Bronchial epithelial cell (primary cell): ENCODE results near the gene STK38L. TPM values are rescaled to one million over a fixed set of nuclear protein-coding genes. Genes with fewer than 3 reads are reported as not detected.
A peak's percentile ranks its signal among the peaks of the same experiment; 100 is the strongest.

Source experiments
- DNase-seq: peaks from one replicate; pipeline ENCODE4 v3.0.0-alpha.2; 2010; ENCODE audit warnings: low read depth
- FAIRE-seq: peaks from 2 replicates; lab custom pipeline; 2011; peaks lifted over from hg19 to GRCh38; lab: Jason Lieb, UNC
- H3K27me3 ChIP-seq: 2 replicates; pipeline ENCODE4 v1.5.1; 2011; ENCODE audit warnings: low read length; ENCODE audit not compliant: control insufficient read depth, insufficient read depth
- H3K36me3 ChIP-seq: 2 replicates; pipeline ENCODE4 v1.5.1; 2011; ENCODE audit warnings: low read length; ENCODE audit not compliant: control insufficient read depth, insufficient read depth
- H3K4me3 ChIP-seq: 2 replicates; pipeline ENCODE4 v1.5.1; 2011; ENCODE audit warnings: mild to moderate bottlenecking, low read depth, low read length, control low read depth
- CTCF ChIP-seq: IDR thresholded peaks from 2 replicates; pipeline ENCODE4 v1.5.1; 2011; ENCODE audit warnings: mild to moderate bottlenecking, moderate library complexity, low read length, control low read depth, inconsistent platforms; ENCODE audit not compliant: insufficient read depth, severe bottlenecking
- total RNA-seq: library from RNA; depleted of rRNA; stranded (reverse); fragments of >200 nt; gene quantifications from 2 replicates; pipeline ENCODE4 v1.2.1, GENCODE V29; 2014

The STK38L gene
- total RNA-seq: 23.7 and 25.0 TPM in 2 replicates

DNA sequence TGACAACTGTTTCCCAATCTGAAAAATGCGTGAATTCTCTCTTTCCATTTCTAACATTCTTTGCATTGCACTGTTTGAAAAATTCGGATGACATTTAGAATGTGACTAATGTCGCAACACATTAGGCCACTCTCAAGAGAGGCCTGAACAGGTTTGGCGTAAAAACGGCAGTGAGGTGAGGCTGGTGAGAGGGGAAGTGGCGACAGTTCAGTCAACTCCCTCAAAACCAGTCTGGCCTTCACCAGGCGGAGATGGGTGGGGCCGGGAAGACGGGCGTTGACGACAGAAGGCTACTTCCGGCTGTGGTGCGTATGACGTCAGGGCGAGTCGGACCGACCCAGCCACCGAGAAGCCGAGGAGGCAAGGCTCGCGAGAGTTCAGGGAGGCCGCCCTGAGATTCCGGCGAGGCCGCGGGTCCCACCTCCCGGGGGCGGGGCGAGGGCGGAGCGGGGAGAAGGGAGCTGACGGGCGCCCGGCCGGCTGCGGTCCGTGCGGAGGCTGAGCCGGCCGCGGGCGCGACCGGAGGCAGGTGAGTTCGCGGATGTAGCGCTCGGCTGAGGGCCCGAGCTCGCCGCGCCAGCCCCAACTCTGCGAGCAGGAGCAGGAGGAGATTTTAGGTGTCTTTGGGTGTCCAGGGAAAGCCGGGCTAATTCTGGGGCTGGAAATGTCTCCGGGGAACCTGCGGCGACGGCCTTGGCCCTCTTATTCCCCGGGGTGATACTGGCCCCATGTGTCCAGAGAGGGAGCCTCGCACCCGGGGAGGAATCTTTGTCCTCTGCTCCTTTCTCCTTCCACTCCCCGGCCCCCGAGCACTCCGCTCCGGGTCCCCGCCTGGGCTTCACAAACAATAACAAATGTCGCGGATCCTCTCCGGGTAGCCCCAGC lies at the start of gene STK38L:
Gene STK38L, plus strand, starts transcription at position 483 of the 885 bp plus-strand sequence. CDS start 53,435 bp downstream, outside the sequence.
- H3K4me3 ChIP-seq: peak within 1 kb of the TSS; percentile 88
- no peaks in the 10 kb centered on the region for H3K27me3 ChIP-seq
- DNase-seq: peak; percentile 89
- peak; percentile 28 for FAIRE-seq
- H3K36me3 ChIP-seq: no peaks in the 10 kb centered on the region
- TF ChIP-seq CTCF: peak; percentile 38

DNA sequence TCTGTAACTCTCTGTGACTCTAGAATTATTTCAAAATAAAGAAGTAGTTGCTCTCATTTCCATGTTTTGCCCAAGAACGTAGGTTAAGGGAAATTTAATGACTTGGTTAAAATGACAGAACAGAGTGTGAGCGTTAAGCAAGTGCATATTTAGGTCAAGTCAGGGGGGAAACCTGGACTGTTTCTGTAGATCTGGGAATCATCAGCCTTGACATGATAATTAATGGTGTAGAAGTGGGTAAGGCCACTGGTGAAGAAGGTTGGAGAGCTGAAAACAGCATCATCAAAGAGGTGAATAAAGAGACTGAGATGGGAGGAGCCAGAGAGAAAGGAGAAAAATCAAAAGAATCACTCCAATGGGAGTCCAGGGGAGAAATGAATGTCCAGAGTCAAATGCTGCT lies 49.4 kb upstream of the STK38L start:
- no peak for DNase-seq
- Histone ChIP-seq H3K4me3 (no peak overlapping the region), H3K36me3 (no peaks in the 10 kb centered on the region), H3K27me3 (no peaks in the 10 kb centered on the region)
- TF ChIP-seq CTCF: no peak
- FAIRE-seq: no peak

DNA sequence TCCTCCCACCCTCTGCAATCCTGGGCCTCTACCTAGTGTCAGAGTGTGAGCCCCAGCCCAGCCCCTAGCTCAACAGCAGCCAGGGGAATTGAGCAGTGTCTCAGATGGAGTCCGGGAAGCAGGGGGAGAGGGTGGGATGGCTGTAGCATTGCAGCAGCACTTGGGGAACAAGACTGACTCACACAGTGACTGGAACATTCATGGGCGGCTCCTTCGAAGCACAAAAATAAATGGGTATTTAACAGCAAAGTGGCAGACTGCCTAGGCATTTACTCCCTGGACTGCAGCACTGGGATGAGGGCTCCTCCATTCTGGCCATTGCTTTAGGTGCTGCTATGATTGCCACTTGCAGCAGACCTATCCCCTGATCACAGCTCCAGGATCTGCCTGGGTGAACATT lies 46.0 kb upstream of the STK38L start:
- no peak for TF ChIP-seq CTCF
- FAIRE-seq (no peak), DNase-seq (no peak)
- H3K36me3 ChIP-seq: no peaks in the 10 kb centered on the region
- H3K27me3 ChIP-seq: no peaks in the 10 kb centered on the region
- no peak overlapping the region for H3K4me3 ChIP-seq

- TF ChIP-seq CTCF: no peak
- FAIRE-seq (no peak), DNase-seq (no peak)
- no peaks in the 10 kb centered on the region for H3K36me3 ChIP-seq
- H3K27me3 ChIP-seq: no peaks in the 10 kb centered on the region
- no peak overlapping the region for H3K4me3 ChIP-seq
Observed at GRCh38 chr12:27199638-27200300, 44.3 kb upstream of the STK38L start.

DNA sequence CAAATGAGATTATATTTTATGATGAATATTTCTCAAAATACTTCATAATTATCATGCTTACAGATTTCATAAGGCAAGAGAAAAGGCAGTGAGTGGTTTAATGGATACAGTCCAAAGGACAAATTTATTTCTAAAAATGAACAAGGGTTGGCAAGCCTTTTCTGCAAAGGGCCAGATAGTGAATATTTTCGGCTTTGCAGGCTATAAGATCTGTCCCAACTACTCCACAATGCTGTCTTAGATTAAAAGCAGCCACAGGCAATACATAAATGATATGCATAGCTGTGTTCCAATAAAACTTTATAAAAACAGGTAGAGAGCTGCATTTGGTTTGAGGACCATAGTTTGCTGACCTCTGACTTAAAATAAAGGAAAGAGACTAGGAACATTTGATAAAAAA lies 42.9 kb upstream of the STK38L start:
- no peak for TF ChIP-seq CTCF
- no peak for DNase-seq
- H3K36me3 ChIP-seq: no peaks in the 10 kb centered on the region
- H3K27me3 ChIP-seq: no peaks in the 10 kb centered on the region
- FAIRE-seq: no peak
- H3K4me3 ChIP-seq: no peak overlapping the region
